K562 (cell line): ENCODE data around the gene SRSF9. TPM values are rescaled to one million over a fixed set of nuclear protein-coding genes. Genes with fewer than 3 reads are reported as not detected.

Experiments
- ARID2 ChIP-seq: fragments of 450-650 bp; IDR thresholded peaks from 2 replicates; pipeline ENCODE4 v1.6.1; 2017; ENCODE audit warnings: antibody characterized with exemption, mild to moderate bottlenecking
- CBX3 ChIP-seq, 2 experiments: IDR thresholded peaks; 1 replicate in 1 of 2; 2 replicates in 1 of 2; pipeline ENCODE4 v1.6.1; 2012; ENCODE audit warnings: inconsistent platforms in 2 of 2, low read length in 2 of 2, borderline replicate concordance in 1 of 2, control low read depth in 1 of 2
- CGGBP1 ChIP-seq: fragments of 250-450 bp; sonication (Bioruptor Pico); IDR thresholded peaks from 2 replicates; pipeline ENCODE4 v1.9.0; 2021; ENCODE audit warnings: mild to moderate bottlenecking
- E2F3 ChIP-seq: fragments of 250-450 bp; sonication (Bioruptor Pico); IDR thresholded peaks from 2 replicates; pipeline ENCODE4 v1.4.0; 2020; ENCODE audit warnings: mild to moderate bottlenecking
- NCOR1 ChIP-seq: fragments of 450-650 bp; IDR thresholded peaks from 2 replicates; pipeline ENCODE4 v1.6.1; 2016; ENCODE audit warnings: mild to moderate bottlenecking, moderate library complexity
- NFIX ChIP-seq: fragments of 250-450 bp; sonication (Bioruptor Pico); IDR thresholded peaks from 2 replicates; pipeline ENCODE4 v1.4.0; 2020; ENCODE audit warnings: low read depth, mild to moderate bottlenecking, moderate library complexity
- PBX2 ChIP-seq, 2 experiments: IDR thresholded peaks in 1 of 2; conservative IDR thresholded peaks in 1 of 2; 2 replicates each; pipeline ENCODE4 v1.6.1; 2016; ENCODE audit warnings: low read depth in 2 of 2, mild to moderate bottlenecking in 1 of 2, missing compliant biosample characterization in 1 of 2, missing genetic modification characterization in 1 of 2, moderate library complexity in 1 of 2
- POLR2AphosphoS2 ChIP-seq: IDR thresholded peaks from 2 replicates; pipeline ENCODE4 v1.6.1; 2012; ENCODE audit warnings: low read length, improper control_type of control experiment
- POLR2G ChIP-seq: fragments of 200-400 bp; formaldehyde crosslinking; IDR thresholded peaks from 2 replicates; pipeline ENCODE4 v1.6.1; 2017; ENCODE audit warnings: low read depth, mild to moderate bottlenecking, antibody characterized with exemption, low read length, moderate library complexity
- RAD51 ChIP-seq: fragments of 450-650 bp; IDR thresholded peaks from 2 replicates; pipeline ENCODE4 v1.7.1; 2016; ENCODE audit warnings: low read depth, mild to moderate bottlenecking, borderline replicate concordance
- SMARCE1 ChIP-seq: fragments of 450-650 bp; IDR thresholded peaks from 2 replicates; pipeline ENCODE4 v1.7.1; 2016; ENCODE audit warnings: mild to moderate bottlenecking
- TAF7 ChIP-seq: fragments of 450-650 bp; IDR thresholded peaks from 2 replicates; pipeline ENCODE4 v1.6.1; 2016; ENCODE audit warnings: missing genetic modification characterization, missing compliant biosample characterization
- TCF3 ChIP-seq: sonication (generic); formaldehyde crosslinking; IDR thresholded peaks from 2 replicates; pipeline ENCODE4 v1.4.0; 2020; ENCODE audit warnings: mild to moderate bottlenecking, missing genetic modification reagents
- TFAP4 ChIP-seq: sonication (generic); formaldehyde crosslinking; IDR thresholded peaks from 2 replicates; pipeline ENCODE4 v1.8.0; 2022; ENCODE audit warnings: missing genetic modification reagents, mild to moderate bottlenecking, moderate library complexity, borderline replicate concordance
- ZFP91 ChIP-seq: sonication (generic); formaldehyde crosslinking; IDR thresholded peaks from 2 replicates; pipeline ENCODE4 v1.8.0; 2022; ENCODE audit warnings: mild to moderate bottlenecking, missing genetic modification reagents
- ZNF121 ChIP-seq: sonication (generic); formaldehyde crosslinking; conservative IDR thresholded peaks from 2 replicates; pipeline ENCODE4 v1.8.0; 2022; ENCODE audit warnings: missing genetic modification reagents
- ZNF263 ChIP-seq: sonication (generic); formaldehyde crosslinking; IDR thresholded peaks from 2 replicates; pipeline ENCODE4 v1.8.0; 2022; ENCODE audit warnings: mild to moderate bottlenecking, missing genetic modification reagents, borderline replicate concordance
- ZNF507 ChIP-seq: conservative IDR thresholded peaks from 2 replicates; pipeline ENCODE4 v1.6.1; 2017; ENCODE audit warnings: missing genetic modification characterization, missing compliant biosample characterization
- ZNF589 ChIP-seq: fragments of 200-800 bp; sonication (Bioruptor generic); IDR thresholded peaks from 2 replicates; pipeline ENCODE4 v1.6.1; 2016; ENCODE audit warnings: low read depth, missing genetic modification characterization, missing compliant biosample characterization
- polyA plus RNA-seq, 8 experiments: library from polyadenylated mRNA; depleted of rRNA in 4 of 8; stranded (reverse) in 5 of 8; unstranded in 3 of 8; fragments of >200 nt; fragmentation: Nextera tagmentation in 2 of 8; fragmentation: Illumina TruSeq in 1 of 8; extraction: Ambion mirVana in 2 of 8; extraction: Trizol in 1 of 8; gene quantifications; 2 replicates each; pipeline versions ENCODE4 v1.2.1 to v1.2.3, GENCODE V29; 2011 to 2014; ENCODE audit warnings: inconsistent platforms in 1 of 8, missing spikeins in 1 of 8
- total RNA-seq, 7 experiments: library from RNA; depleted of rRNA in 6 of 7; stranded (reverse); fragments of >200 nt in 6 of 7; fragmentation: Illumina TruSeq in 2 of 7; extraction: Trizol in 2 of 7; gene quantifications; 2 replicates each; pipeline versions ENCODE4 v1.2.1 to v1.2.3, GENCODE V29; 2011 to 2021; ENCODE audit warnings: low replicate concordance in 1 of 7
- TF ChIP-seq, protein P1 (sequence below): IDR thresholded peaks from 2 replicates; pipeline ENCODE4 v1.6.1; 2016; ENCODE audit warnings: missing genetic modification characterization, missing compliant biosample characterization

Gene SRSF9
- total and polyA plus RNA-seq, 9 of the 15 experiments (the other 6 are each of a cell fraction or from before 2014, with no cell fraction given): 40.3 to 291 (median 230) TPM

DNA sequence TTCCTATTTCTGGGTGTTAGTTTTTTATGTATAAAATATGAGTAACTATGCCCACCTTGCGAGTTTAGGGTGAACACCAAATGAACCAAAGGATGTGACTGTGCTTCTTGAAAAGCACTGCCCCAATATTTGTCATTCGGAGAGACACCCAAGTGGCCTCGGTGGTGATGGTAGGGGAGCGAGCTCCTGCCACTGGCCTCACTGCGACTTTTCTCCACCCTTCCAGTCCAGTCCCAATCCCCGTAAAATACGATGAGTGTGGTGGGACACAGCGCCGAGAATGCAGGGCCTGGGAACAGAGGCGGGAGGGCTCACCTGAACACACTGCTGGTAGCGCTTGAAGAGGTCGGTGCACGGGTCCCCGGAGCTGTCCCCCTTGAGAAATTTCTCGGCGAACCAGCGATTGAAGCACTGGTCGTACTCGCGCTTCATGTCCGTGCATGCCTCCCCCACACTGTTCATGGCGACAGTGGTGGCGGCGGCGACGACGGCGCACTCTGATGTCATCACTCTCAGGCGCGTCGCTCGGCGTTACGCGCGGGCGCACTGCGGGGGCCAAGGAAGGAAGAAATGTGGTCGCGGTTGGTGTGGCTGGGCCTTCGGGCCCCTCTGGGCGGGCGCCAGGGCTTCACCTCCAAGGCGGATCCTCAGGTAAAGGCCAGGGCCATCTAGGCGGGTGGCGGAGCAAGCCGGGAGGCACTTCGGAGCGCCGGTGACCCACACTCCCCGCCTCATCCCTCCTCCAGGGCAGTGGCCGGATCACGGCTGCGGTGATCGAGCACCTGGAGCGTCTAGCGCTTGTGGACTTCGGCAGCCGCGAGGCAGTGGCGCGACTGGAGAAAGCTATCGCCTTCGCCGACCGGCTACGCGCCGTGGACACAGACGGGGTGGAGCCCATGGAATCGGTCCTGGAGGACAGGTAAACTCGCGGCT lies 23.4 kb downstream of the SRSF9 start, which contains the start of the genes GATC and TRIAP1 (continued):
- TF ChIP-seq, protein P1, sequence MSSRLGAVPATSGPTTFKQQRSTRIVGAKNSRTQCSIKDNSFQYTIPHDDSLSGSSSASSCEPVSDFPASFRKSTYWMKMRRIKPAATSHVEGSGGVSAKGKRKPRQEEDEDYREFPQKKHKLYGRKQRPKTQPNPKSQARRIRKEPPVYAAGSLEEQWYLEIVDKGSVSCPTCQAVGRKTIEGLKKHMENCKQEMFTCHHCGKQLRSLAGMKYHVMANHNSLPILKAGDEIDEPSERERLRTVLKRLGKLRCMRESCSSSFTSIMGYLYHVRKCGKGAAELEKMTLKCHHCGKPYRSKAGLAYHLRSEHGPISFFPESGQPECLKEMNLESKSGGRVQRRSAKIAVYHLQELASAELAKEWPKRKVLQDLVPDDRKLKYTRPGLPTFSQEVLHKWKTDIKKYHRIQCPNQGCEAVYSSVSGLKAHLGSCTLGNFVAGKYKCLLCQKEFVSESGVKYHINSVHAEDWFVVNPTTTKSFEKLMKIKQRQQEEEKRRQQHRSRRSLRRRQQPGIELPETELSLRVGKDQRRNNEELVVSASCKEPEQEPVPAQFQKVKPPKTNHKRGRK (tag): no peak
- TF ChIP-seq ZNF507 (tag): no peak
- TF ChIP-seq ZFP91: peak; percentile 72; the same call in 1 of the 2 replicates
- TF ChIP-seq CBX3 (IDR thresholded peaks at IDR 0.05; ENCODE audit: borderline replicate concordance in 1 of 2, low read length in 2 of 2): peak in 1 of 2 experiments; percentile 12; a peak in 1 of 3 replicates
- no peak; the same call in 1 of the 2 replicates for TF ChIP-seq E2F3 (CRISPR knock-in tag)
- peak; percentile 98 for TF ChIP-seq POLR2G
- no peak for TF ChIP-seq POLR2AphosphoS2
- no peak for TF ChIP-seq ARID2
- no peak for TF ChIP-seq ZNF589 (CRISPR knock-in tag)
- peak; percentile 83; the same call in 1 of the 2 replicates for TF ChIP-seq ZNF263
- no peak for TF ChIP-seq SMARCE1
- TF ChIP-seq ZNF121 (CRISPR knock-in tag): no peak
- peak; percentile 76 for TF ChIP-seq CGGBP1
- TF ChIP-seq NCOR1: no peak
- TF ChIP-seq PBX2 (CRISPR knock-in tag; IDR thresholded peaks at IDR 0.05; ENCODE audit: low read depth): no peak
- no peak for TF ChIP-seq PBX2 (tag; conservative IDR thresholded peaks at IDR 0.05; ENCODE audit: low read depth)
- TF ChIP-seq TCF3 (CRISPR knock-in tag): 0 out of 2 replicates have a peak, but pooled peaks have one; percentile 23
- TF ChIP-seq RAD51: no peak
- peak; percentile 80 for TF ChIP-seq TAF7 (tag)
- no peak for TF ChIP-seq NFIX (CRISPR knock-in tag)
- peak; percentile 89 for TF ChIP-seq TFAP4 (CRISPR knock-in tag)
